Keratinocyte (primary cell): ENCODE data around the gene LRRC15. TPM values are rescaled to one million over a fixed set of nuclear protein-coding genes. Genes with fewer than 3 reads are reported as not detected.

Experiments
- DNase-seq: peaks from one replicate; pipeline ENCODE4 v3.0.0-alpha.2; 2011; ENCODE audit warnings: low read depth, missing footprints, low spot score
- FAIRE-seq: peaks from 2 replicates; lab custom pipeline; 2011; peaks lifted over from hg19 to GRCh38; lab: Jason Lieb, UNC
- H2AFZ ChIP-seq: 2 replicates; pipeline ENCODE4 v1.6.0; 2012; ENCODE audit warnings: low read length, control low read depth, inconsistent platforms; ENCODE audit not compliant: control insufficient read depth
- H3K27ac ChIP-seq: 2 replicates; pipeline ENCODE4 v1.5.1; 2011; ENCODE audit warnings: low read length; ENCODE audit not compliant: control insufficient read depth, insufficient read depth
- H3K27me3 ChIP-seq: 3 replicates; pipeline ENCODE4 v1.6.0; 2011; ENCODE audit warnings: low read length; ENCODE audit not compliant: control insufficient read depth, insufficient read depth; ENCODE audit errors: extremely low read depth
- H3K36me3 ChIP-seq, 2 experiments: 2 replicates in 1 of 2; 3 replicates in 1 of 2; pipeline ENCODE4 v1.5.1; 2011; ENCODE audit warnings: low read length in 2 of 2, mild to moderate bottlenecking in 1 of 2; ENCODE audit not compliant: control insufficient read depth in 2 of 2, insufficient read depth in 2 of 2; ENCODE audit errors: extremely low read depth in 1 of 2
- H3K4me1 ChIP-seq: 3 replicates; pipeline ENCODE4 v1.5.1; 2011; ENCODE audit warnings: low read length; ENCODE audit not compliant: control insufficient read depth, insufficient read depth; ENCODE audit errors: extremely low read depth
- H3K4me2 ChIP-seq: 3 replicates; pipeline ENCODE4 v1.6.0; 2011; ENCODE audit warnings: low read depth, low read length; ENCODE audit not compliant: control insufficient read depth, insufficient read depth; ENCODE audit errors: extremely low read depth
- H3K4me3 ChIP-seq, 3 experiments: fragments of 200-600 bp in 1 of 3; sonication (generic) in 1 of 3; 2 replicates in 2 of 3; 3 replicates in 1 of 3; pipeline ENCODE4 v1.5.1; 2011 to 2016; ENCODE audit warnings: low read length in 3 of 3, mild to moderate bottlenecking in 3 of 3, control low read depth in 2 of 3, inconsistent platforms in 1 of 3, low read depth in 1 of 3, mixed read lengths in 1 of 3, mixed run types in 1 of 3, moderate library complexity in 1 of 3; ENCODE audit not compliant: control insufficient read depth in 2 of 3, insufficient read depth in 2 of 3; ENCODE audit errors: extremely low read depth in 1 of 3
- H3K79me2 ChIP-seq: 2 replicates; pipeline ENCODE4 v1.6.0; 2012; ENCODE audit warnings: low read length; ENCODE audit not compliant: control insufficient read depth, insufficient read depth
- H3K9ac ChIP-seq: 3 replicates; pipeline ENCODE4 v1.6.0; 2011; ENCODE audit warnings: low read length; ENCODE audit not compliant: control insufficient read depth, insufficient read depth; ENCODE audit errors: extremely low read depth
- H3K9me1 ChIP-seq: 3 replicates; pipeline ENCODE4 v1.6.0; 2011; ENCODE audit warnings: low read length; ENCODE audit not compliant: control insufficient read depth, insufficient read depth; ENCODE audit errors: extremely low read depth
- H3K9me3 ChIP-seq: 2 replicates; pipeline ENCODE4 v1.5.1; 2012; ENCODE audit warnings: low read depth, low read length; ENCODE audit not compliant: control insufficient read depth
- H4K20me1 ChIP-seq: 3 replicates; pipeline ENCODE4 v1.6.0; 2011; ENCODE audit warnings: low read length; ENCODE audit not compliant: control insufficient read depth, insufficient read depth; ENCODE audit errors: extremely low read depth
- EZH2 ChIP-seq: IDR thresholded peaks from one replicate; pipeline ENCODE4 v1.6.1; 2012; ENCODE audit warnings: inconsistent platforms, mild to moderate bottlenecking, low read length, moderate library complexity
- dilution Hi-C: fragments of 300-500 bp; cut with MboI; formaldehyde crosslinking; loops from one replicate; pipeline ENCODE4 v1.7.0; 2020; ENCODE audit warnings: low sequenced_read_pairs; ENCODE audit not compliant: extremely low pct_ligation_motif_present
- polyA plus RNA-seq, 5 experiments: library from polyadenylated mRNA; depleted of rRNA in 3 of 5; stranded (reverse) in 3 of 5; stranded (forward) in 1 of 5; unstranded in 1 of 5; fragments of >200 nt; gene quantifications; 1 replicate in 1 of 5; 2 replicates in 3 of 5; 3 replicates in 1 of 5; pipeline versions ENCODE4 v1.2.1 to v1.2.3, GENCODE V29; 2011 to 2012; ENCODE audit warnings: missing spikeins in 2 of 5, low read depth in 1 of 5, low replicate concordance in 1 of 5
- TF ChIP-seq, protein P1 (sequence below), 3 experiments: IDR thresholded peaks in 1 of 3; conservative IDR thresholded peaks in 1 of 3; optimal IDR thresholded peaks in 1 of 3; 2 replicates in 2 of 3; 3 replicates in 1 of 3; pipeline versions ENCODE3 to v1.5.1; 2011; ENCODE audit warnings: low read length in 3 of 3, mild to moderate bottlenecking in 3 of 3, moderate library complexity in 2 of 3, control low read depth in 1 of 3, inconsistent platforms in 1 of 3; ENCODE audit not compliant: insufficient read depth in 2 of 3; ENCODE audit errors: extremely low read depth in 1 of 3

The LRRC15 gene
- polyA plus RNA-seq, 1 donor (not counting 4 experiments of a cell fraction or from before 2014, with no cell fraction given): not detected

- Histone ChIP-seq H3K4me1 (peaks cover 13% of the 10 kb centered on the region), H3K79me2 (no peaks in the 10 kb centered on the region), H3K9me1 (no peaks in the 10 kb centered on the region), H3K9ac (no peak overlapping the region), H3K27me3 (peaks cover 24% of the 10 kb centered on the region), H2AFZ (no peak overlapping the region), H3K27ac (no peak overlapping the region), H4K20me1 (no peaks in the 10 kb centered on the region), H3K4me3 (no peak overlapping the region), H3K4me2 (no peak overlapping the region), H3K36me3 (no peaks in the 10 kb centered on the region), H3K9me3 (peaks cover 2% of the 10 kb centered on the region)
- FAIRE-seq (peak; percentile 80), DNase-seq (no peak)
- dilution Hi-C loops: no loop called here
- no peak for TF ChIP-seq EZH2
- TF ChIP-seq, protein P1, sequence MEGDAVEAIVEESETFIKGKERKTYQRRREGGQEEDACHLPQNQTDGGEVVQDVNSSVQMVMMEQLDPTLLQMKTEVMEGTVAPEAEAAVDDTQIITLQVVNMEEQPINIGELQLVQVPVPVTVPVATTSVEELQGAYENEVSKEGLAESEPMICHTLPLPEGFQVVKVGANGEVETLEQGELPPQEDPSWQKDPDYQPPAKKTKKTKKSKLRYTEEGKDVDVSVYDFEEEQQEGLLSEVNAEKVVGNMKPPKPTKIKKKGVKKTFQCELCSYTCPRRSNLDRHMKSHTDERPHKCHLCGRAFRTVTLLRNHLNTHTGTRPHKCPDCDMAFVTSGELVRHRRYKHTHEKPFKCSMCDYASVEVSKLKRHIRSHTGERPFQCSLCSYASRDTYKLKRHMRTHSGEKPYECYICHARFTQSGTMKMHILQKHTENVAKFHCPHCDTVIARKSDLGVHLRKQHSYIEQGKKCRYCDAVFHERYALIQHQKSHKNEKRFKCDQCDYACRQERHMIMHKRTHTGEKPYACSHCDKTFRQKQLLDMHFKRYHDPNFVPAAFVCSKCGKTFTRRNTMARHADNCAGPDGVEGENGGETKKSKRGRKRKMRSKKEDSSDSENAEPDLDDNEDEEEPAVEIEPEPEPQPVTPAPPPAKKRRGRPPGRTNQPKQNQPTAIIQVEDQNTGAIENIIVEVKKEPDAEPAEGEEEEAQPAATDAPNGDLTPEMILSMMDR (optimal IDR thresholded peaks at IDR 0.05 in 1 of 3, IDR thresholded peaks at IDR 0.05 in 1 of 3, conservative IDR thresholded peaks at IDR 0.05 in 1 of 3; ENCODE audit: extremely low read depth in 1 of 3, insufficient read depth in 2 of 3, low read length in 3 of 3): no peak
Observed at GRCh38 chr3:194395212-194395611, 25.7 kb upstream of the LRRC15 start.

DNA sequence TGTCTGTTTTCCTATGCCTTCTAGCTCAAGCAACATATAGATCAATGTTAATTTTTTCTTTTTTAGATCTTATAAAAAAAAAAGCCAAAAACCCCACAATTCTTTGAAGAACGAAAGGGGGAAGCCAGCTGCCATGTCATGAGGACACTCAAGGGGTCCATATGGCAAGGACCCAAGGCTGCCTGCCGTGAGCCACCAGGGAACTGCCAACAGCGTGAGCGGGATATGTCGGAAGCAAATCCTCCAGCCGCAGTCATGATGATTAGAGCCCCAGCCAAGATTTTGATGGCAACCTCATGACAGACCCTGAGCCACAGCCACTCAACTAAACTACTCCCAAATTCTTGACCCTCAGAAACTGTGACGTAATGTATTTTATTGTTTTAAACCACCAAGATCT lies 23.0 kb upstream of the LRRC15 start:
- H3K4me3 ChIP-seq: no peak overlapping the region
- peaks cover 2% of the 10 kb centered on the region for H3K9me3 ChIP-seq
- no peak overlapping the region for H3K27ac ChIP-seq
- dilution Hi-C loops: no loop called here
- no peaks in the 10 kb centered on the region for H3K9me1 ChIP-seq
- peaks cover 11% of the 10 kb centered on the region for H3K27me3 ChIP-seq
- H2AFZ ChIP-seq: no peak overlapping the region
- DNase-seq: no peak
- no peaks in the 10 kb centered on the region for H4K20me1 ChIP-seq
- H3K79me2 ChIP-seq: no peaks in the 10 kb centered on the region
- no peaks in the 10 kb centered on the region for H3K36me3 ChIP-seq
- no peak for TF ChIP-seq EZH2
- peaks cover 11% of the 10 kb centered on the region for H3K4me1 ChIP-seq
- no peak overlapping the region for H3K9ac ChIP-seq
- no peak overlapping the region for H3K4me2 ChIP-seq
- no peak for FAIRE-seq

DNA sequence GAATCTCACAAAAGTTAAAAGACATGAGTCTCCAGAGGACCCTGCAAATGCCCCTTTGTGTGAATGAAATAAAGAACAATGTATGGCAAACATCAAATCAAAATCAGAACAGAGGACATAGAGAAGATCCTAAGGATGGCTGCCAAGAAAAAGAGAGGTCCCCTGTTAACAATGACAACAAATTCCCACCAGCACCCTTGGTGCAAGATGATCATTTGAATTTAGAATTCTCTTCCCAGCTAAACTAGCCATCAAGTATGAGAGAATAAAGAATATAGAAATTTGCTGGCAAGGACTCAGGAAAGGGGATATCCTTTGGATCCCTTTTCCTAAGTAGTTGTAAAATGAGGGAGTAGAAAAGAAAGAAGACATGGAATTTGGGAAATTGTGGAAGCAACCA lies 21.3 kb upstream of the LRRC15 start:
- no peaks in the 10 kb centered on the region for H3K9me1 ChIP-seq
- no peak overlapping the region for H3K27ac ChIP-seq
- H3K36me3 ChIP-seq: no peaks in the 10 kb centered on the region
- dilution Hi-C loops: no loop called here
- no peak overlapping the region for H2AFZ ChIP-seq
- DNase-seq (no peak), FAIRE-seq (no peak)
- no peak overlapping the region for H3K9ac ChIP-seq
- no peaks in the 10 kb centered on the region for H3K4me1 ChIP-seq
- peaks cover 8% of the 10 kb centered on the region for H3K27me3 ChIP-seq
- H4K20me1 ChIP-seq: no peaks in the 10 kb centered on the region
- H3K79me2 ChIP-seq: no peaks in the 10 kb centered on the region
- TF ChIP-seq, protein P1 (optimal IDR thresholded peaks at IDR 0.05 in 1 of 3, IDR thresholded peaks at IDR 0.05 in 1 of 3, conservative IDR thresholded peaks at IDR 0.05 in 1 of 3; ENCODE audit: extremely low read depth in 1 of 3, insufficient read depth in 2 of 3, low read length in 3 of 3): no peak
- TF ChIP-seq EZH2: no peak
- no peak overlapping the region for H3K4me3 ChIP-seq
- peaks cover 2% of the 10 kb centered on the region for H3K9me3 ChIP-seq
- no peak overlapping the region for H3K4me2 ChIP-seq
